GM13977 (cell line): ENCODE data around the gene CHD2.

Experiments
- DNase-seq: peaks from one replicate; pipeline ENCODE4 v3.0.0; 2012; ENCODE audit warnings: low spot score
- in situ Hi-C: fragments of 300-500 bp; cut with MboI; formaldehyde crosslinking; loops from one replicate; pipeline ENCODE4 v1.12.0; 2022; ENCODE audit warnings: low sequenced_read_pairs, low pct_unique_long_range_greater_than_20kb, mixed read lengths, inconsistent platforms; ENCODE audit not compliant: unreplicated experiment
- TF ChIP-seq, protein P1 (sequence below): IDR thresholded peaks from 2 replicates; pipeline ENCODE4 v1.5.1; 2012; ENCODE audit warnings: mild to moderate bottlenecking, control low read depth; ENCODE audit not compliant: insufficient read depth; ENCODE audit errors: extremely low read depth, missing control alignments

The CHD2 gene

DNA sequence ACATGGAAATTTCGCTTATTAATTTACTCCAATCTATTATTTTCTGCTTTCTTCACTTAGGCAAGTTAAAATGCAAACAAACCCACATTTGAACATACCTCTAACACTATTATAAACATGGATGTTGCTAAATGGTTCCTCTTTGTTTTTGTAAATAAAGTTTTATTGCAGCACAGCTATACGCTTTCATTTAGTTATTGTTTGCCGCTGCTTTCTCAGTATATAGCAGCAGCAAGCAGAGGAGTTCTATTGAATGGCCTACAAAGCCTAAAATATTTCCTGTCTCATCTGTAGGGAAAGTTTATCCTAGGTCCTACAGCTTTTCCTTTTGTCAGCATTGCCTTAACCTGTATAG lies 7.9 kb upstream of the CHD2 start:
- DNase-seq = no peak
- TF ChIP-seq, protein P1, sequence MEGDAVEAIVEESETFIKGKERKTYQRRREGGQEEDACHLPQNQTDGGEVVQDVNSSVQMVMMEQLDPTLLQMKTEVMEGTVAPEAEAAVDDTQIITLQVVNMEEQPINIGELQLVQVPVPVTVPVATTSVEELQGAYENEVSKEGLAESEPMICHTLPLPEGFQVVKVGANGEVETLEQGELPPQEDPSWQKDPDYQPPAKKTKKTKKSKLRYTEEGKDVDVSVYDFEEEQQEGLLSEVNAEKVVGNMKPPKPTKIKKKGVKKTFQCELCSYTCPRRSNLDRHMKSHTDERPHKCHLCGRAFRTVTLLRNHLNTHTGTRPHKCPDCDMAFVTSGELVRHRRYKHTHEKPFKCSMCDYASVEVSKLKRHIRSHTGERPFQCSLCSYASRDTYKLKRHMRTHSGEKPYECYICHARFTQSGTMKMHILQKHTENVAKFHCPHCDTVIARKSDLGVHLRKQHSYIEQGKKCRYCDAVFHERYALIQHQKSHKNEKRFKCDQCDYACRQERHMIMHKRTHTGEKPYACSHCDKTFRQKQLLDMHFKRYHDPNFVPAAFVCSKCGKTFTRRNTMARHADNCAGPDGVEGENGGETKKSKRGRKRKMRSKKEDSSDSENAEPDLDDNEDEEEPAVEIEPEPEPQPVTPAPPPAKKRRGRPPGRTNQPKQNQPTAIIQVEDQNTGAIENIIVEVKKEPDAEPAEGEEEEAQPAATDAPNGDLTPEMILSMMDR = no peak
- in situ Hi-C loops = no loop called here

DNA sequence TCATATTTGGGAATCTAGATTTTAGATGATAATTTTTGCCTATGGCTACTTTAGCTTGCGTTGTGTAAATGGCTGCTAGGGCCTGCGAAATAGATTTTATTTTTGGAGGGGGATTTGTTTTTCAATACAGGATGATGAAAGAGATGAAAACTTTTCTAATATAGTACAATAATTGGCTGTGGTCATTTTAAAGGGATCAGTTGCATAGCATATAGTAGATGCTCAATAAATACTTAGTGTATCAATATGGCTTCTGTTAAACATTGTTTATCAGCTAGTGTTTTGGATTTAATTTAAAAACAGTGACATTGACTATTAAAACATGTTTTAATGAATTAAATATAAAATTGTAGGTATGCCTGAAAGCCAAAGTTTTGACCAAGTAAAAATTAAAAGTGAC lies 6.9 kb upstream of the CHD2 start:
- no peak for DNase-seq
- TF ChIP-seq, protein P1 = no peak
- in situ Hi-C loops = no loop called here

DNA sequence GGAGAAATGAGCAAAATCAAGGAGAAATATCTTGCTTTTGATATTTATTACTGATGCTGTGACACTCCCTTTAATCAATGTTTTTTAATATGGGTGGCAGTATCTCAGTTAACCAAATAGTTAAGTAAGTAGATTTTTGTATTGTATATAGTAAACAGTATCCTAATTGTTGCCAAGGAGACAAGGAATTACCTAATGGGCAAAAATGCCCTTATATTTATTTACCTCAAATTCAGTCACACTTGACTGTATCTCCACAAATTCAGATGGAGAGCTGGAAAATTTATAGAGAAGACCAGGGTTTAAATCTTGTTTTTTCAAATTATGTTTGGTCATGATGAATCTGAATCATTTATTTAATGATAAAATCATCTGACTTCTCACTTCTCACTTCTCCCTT lies 3.6 kb upstream of the CHD2 start:
- in situ Hi-C loops = no loop called here
- TF ChIP-seq, protein P1 = no peak
- DNase-seq = no peak

DNA sequence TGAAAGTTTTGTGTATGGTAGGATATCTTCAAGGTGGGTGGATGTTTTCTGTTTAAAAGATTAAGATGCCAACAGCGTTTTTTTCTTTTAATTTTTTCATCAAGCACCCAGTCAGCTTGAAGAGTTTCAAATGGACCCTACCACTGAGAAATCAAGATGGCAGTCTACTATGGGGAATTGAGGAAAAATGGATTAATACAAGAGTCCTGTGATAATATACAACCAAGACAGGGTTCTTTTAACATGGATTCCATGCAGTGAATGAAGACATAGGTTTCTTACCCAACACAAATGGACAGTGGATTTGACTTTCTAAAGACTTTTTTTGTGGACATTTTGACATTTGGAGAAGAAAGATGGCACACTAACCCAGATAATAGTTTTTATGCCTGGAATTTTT lies 2.5 kb upstream of the CHD2 start:
- TF ChIP-seq, protein P1 = no peak
- in situ Hi-C loops = no loop called here
- DNase-seq = no peak

DNA sequence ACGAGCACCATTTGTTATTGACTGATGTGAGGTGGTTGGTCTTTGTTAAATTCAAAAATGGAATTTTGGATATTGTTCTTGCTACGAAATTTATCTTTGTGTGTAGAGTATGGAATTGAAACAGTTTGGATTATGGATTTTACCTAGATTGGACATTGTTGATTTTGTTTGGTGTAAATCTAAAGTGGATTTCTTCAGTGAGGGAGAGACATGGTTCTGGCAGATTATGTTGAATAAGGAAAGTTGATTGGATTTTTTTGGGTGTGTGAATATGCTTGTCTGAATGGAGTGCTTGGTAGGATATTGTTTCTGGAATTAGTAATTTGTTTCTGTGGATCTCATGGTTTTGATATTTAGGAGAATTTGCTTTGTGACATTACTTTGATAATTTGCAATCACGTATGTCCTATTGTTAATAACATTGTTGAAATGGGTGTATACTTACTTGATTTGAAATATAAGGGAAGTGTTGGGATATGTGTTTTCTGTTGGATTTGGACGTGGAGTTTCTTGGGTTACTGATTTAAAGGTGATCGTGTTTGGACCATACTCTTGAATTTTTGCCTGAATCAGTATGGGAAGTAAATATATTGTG lies 1.0 kb upstream of the CHD2 start:
- TF ChIP-seq, protein P1 = no peak
- in situ Hi-C loops = no loop called here
- no peak for DNase-seq

DNA sequence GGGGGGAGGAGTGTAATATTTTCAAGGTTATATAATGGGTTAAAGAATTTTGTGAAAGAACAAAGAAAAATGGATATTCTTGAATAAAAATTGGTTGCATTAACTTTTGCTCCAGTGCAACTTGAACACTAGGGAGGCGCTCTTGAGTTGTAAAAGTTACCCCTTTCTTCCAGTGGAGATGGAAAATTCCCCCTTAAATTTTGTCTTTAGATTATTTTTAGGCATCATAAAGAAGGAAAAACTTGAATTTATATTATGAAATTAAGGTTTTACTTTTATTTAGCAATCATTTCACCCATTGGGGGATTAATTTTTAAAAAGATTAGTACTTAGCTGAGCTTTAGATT lies 550 bp upstream of the CHD2 start:
- in situ Hi-C loops = no loop called here
- TF ChIP-seq, protein P1 = peak; percentile 23
- DNase-seq = no peak

DNA sequence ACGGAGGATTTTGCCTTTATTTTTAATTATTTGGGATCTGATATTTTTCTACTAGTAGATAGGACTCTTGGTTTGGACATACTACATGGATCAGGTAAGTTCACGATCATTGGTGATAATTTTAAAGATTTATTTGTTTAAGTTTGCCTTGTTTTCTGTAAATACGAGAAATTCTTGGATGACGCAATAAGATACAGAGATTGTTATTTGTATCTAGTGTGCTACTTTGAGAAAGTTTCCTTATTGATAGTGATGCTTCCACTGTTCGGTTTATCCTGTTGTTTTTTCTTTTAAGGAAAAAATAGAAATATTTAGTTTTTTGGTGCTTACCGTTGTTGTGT lies 577 bp downstream of the CHD2 start:
- in situ Hi-C loops = loop anchor here (5.0 kb wide), 1 partner anchor 93 kb away; no protein-coding TSS in a partner anchor
- TF ChIP-seq, protein P1 = no peak
- no peak for DNase-seq
